GM18502 (cell line): ENCODE results near the gene CCDC122.

Experiments used
- ATAC-seq: cut with Tn5 transposase; IDR thresholded peaks from one replicate; pipeline ENCODE4 v1.9.1; 2021; ENCODE audit warnings: mild to moderate bottlenecking; ENCODE audit not compliant: unreplicated experiment, poor library complexity

The CCDC122 gene

GRCh38 chr13:43878892-43879754, at the start of gene CCDC122:
CCDC122 (minus strand) TSS chr13:43879740; CDS start chr13:43869376, 10,364 bp downstream.
- ATAC-seq = peak; percentile 80

GRCh38 chr13:43924549-43925245, 45.2 kb upstream of the CCDC122 start:
- peak; percentile 86 for ATAC-seq

GRCh38 chr13:43920965-43921674, 41.6 kb upstream of the CCDC122 start:
- no peak for ATAC-seq

- no peak for ATAC-seq
Measured at GRCh38 chr13:43918636-43919035, 39.1 kb upstream of the CCDC122 start.

- ATAC-seq = no peak
Measured at GRCh38 chr13:43916828-43917227, 37.3 kb upstream of the CCDC122 start.

- ATAC-seq = no peak
Measured at GRCh38 chr13:43915451-43915850, 35.9 kb upstream of the CCDC122 start.

GRCh38 chr13:43911871-43912270, 32.3 kb upstream of the CCDC122 start:
- no peak for ATAC-seq

- ATAC-seq = no peak
Measured at GRCh38 chr13:43911278-43911677, 31.7 kb upstream of the CCDC122 start.

GRCh38 chr13:43910856-43911255, 31.3 kb upstream of the CCDC122 start:
- ATAC-seq = no peak

GRCh38 chr13:43908156-43909126, 28.9 kb upstream of the CCDC122 start:
- ATAC-seq = no peak

- no peak for ATAC-seq
Measured at GRCh38 chr13:43905435-43906031, 26.0 kb upstream of the CCDC122 start.

GRCh38 chr13:43895940-43896339, 16.4 kb upstream of the CCDC122 start:
- no peak for ATAC-seq

GRCh38 chr13:43894438-43894837, 14.9 kb upstream of the CCDC122 start:
- ATAC-seq = no peak

- no peak for ATAC-seq
Measured at GRCh38 chr13:43884222-43884621, 4.7 kb upstream of the CCDC122 start.

- ATAC-seq = no peak
Measured at GRCh38 chr13:43883631-43884030, 4.1 kb upstream of the CCDC122 start.

GRCh38 chr13:43881580-43881979, 2.0 kb upstream of the CCDC122 start:
- no peak for ATAC-seq

GRCh38 chr13:43880926-43881325, 1.4 kb upstream of the CCDC122 start:
- no peak for ATAC-seq

- no peak for ATAC-seq
Measured at GRCh38 chr13:43880214-43880855, 795 bp upstream of the CCDC122 start.

GRCh38 chr13:43879755-43880181, 228 bp upstream of the CCDC122 start, which contains the start of gene LACC1:
LACC1 (plus strand) TSS chr13:43879904; CDS start chr13:43880986, 1,082 bp downstream.
- peak; percentile 42 for ATAC-seq
